Neuronal stem cell (in vitro differentiated cells): ENCODE results near the gene DESI1.
A peak's percentile ranks its signal among the peaks of the same experiment; 100 is the strongest.

Source experiments
- DNase-seq: peaks from one replicate; pipeline ENCODE4 v3.0.0-alpha.2; 2013; ENCODE audit warnings: low spot score
- H2AFZ ChIP-seq: one replicate; pipeline ENCODE4 v1.6.1; 2013; ENCODE audit warnings: mild to moderate bottlenecking, low read length, inconsistent platforms
- H2AK5ac ChIP-seq: 2 replicates; pipeline ENCODE4 v1.6.1; 2013; ENCODE audit warnings: low read depth, mild to moderate bottlenecking, inconsistent platforms, low read length, moderate library complexity, mixed read lengths
- H2BK120ac ChIP-seq: 2 replicates; pipeline ENCODE4 v1.6.1; 2013; ENCODE audit warnings: low read depth, mild to moderate bottlenecking, inconsistent platforms, low read length, moderate library complexity, mixed read lengths
- H2BK12ac ChIP-seq: one replicate; pipeline ENCODE4 v1.6.1; 2013; ENCODE audit warnings: low read length, inconsistent platforms
- H2BK15ac ChIP-seq: 2 replicates; pipeline ENCODE4 v1.6.1; 2013; ENCODE audit warnings: mild to moderate bottlenecking, low read length, inconsistent platforms, mixed read lengths
- H2BK5ac ChIP-seq: one replicate; pipeline ENCODE4 v1.6.1; 2013; ENCODE audit warnings: inconsistent platforms, mild to moderate bottlenecking, low read length, moderate library complexity
- H3K14ac ChIP-seq: one replicate; pipeline ENCODE4 v1.6.1; 2013; ENCODE audit warnings: low read length, inconsistent platforms
- H3K18ac ChIP-seq: 2 replicates; pipeline ENCODE4 v1.6.1; 2013; ENCODE audit warnings: low read length, inconsistent platforms
- H3K23ac ChIP-seq: 2 replicates; pipeline ENCODE4 v1.6.1; 2013; ENCODE audit warnings: low read depth, mild to moderate bottlenecking, mixed read lengths, low read length, inconsistent platforms; ENCODE audit not compliant: poor library complexity
- H3K27ac ChIP-seq: replicated peaks from 3 replicates; pipeline ENCODE4 v1.5.1; 2013; ENCODE audit warnings: low read length, inconsistent platforms
- H3K27me3 ChIP-seq, 3 experiments: 2 replicates each; pipeline ENCODE4 v1.6.1; 2013; ENCODE audit warnings: low read length in 3 of 3, mild to moderate bottlenecking in 2 of 3, inconsistent platforms in 1 of 3, low read depth in 1 of 3, mixed read lengths in 1 of 3, moderate library complexity in 1 of 3; ENCODE audit not compliant: control insufficient read depth in 3 of 3, insufficient read depth in 3 of 3
- H3K36me3 ChIP-seq, 2 donors: replicated peaks in 1 of 2; 2 replicates each; pipeline ENCODE4 v1.6.1; 2013; ENCODE audit warnings: low read length in 2 of 2; ENCODE audit not compliant: control insufficient read depth in 2 of 2, insufficient read depth in 2 of 2
- H3K4ac ChIP-seq: 2 replicates; pipeline ENCODE4 v1.6.1; 2013; ENCODE audit warnings: inconsistent platforms, mild to moderate bottlenecking, low read length, moderate library complexity
- H3K4me1 ChIP-seq, 2 donors: 1 replicate in 1 of 2; 2 replicates in 1 of 2; pipeline ENCODE4 v1.6.1; 2013; ENCODE audit warnings: low read length in 2 of 2, low read depth in 1 of 2; ENCODE audit not compliant: control insufficient read depth in 2 of 2, insufficient read depth in 1 of 2
- H3K4me2 ChIP-seq: one replicate; pipeline ENCODE4 v1.6.1; 2013; ENCODE audit warnings: mild to moderate bottlenecking, low read length, inconsistent platforms; ENCODE audit not compliant: insufficient read depth, poor library complexity, severe bottlenecking
- H3K4me3 ChIP-seq, 2 donors: 2 replicates each; pipeline ENCODE4 v1.5.1; 2013; ENCODE audit warnings: low read length in 2 of 2, mild to moderate bottlenecking in 2 of 2, inconsistent platforms in 1 of 2, moderate library complexity in 1 of 2
- H3K79me1 ChIP-seq: one replicate; pipeline ENCODE4 v1.6.1; 2013; ENCODE audit warnings: low read depth, mild to moderate bottlenecking, inconsistent platforms, low read length, moderate library complexity
- H3K9ac ChIP-seq: one replicate; pipeline ENCODE4 v1.6.1; 2013; ENCODE audit warnings: mild to moderate bottlenecking, low read depth, low read length, inconsistent platforms; ENCODE audit not compliant: poor library complexity
- H3K9me3 ChIP-seq, 2 donors: replicated peaks in 1 of 2; 2 replicates each; pipeline versions ENCODE3 to v1.6.1; 2013; ENCODE audit warnings: low read length in 2 of 2, mild to moderate bottlenecking in 2 of 2, inconsistent platforms in 1 of 2, low read depth in 1 of 2, mixed read lengths in 1 of 2, moderate library complexity in 1 of 2; ENCODE audit not compliant: control insufficient read depth in 2 of 2, insufficient read depth in 1 of 2
- H4K8ac ChIP-seq: one replicate; pipeline ENCODE4 v1.6.1; 2013; ENCODE audit warnings: low read depth, mild to moderate bottlenecking, inconsistent platforms, low read length, moderate library complexity
- H4K91ac ChIP-seq: one replicate; pipeline ENCODE4 v1.6.1; 2013; ENCODE audit warnings: low read length, low read depth, mild to moderate bottlenecking, inconsistent platforms; ENCODE audit not compliant: poor library complexity
- WGBS, 2 donors: extraction: QIAGEN DNeasy Blood & Tissue Kit; methylation state at CpG; one replicate each; pipeline ENCODE4 v1.1.7; 2013; ENCODE audit warnings: missing lambda C conversion rate in 2 of 2, mixed read lengths in 1 of 2; ENCODE audit not compliant: insufficient read length in 2 of 2, insufficient replicate concordance in 1 of 2; ENCODE audit errors: extremely low coverage in 2 of 2; 5-methylcytosine and 5-hydroxymethylcytosine counted together

Gene DESI1

GRCh38 chr22:41565403-41566054 lies 55.3 kb downstream of the DESI1 start:
- H3K27ac ChIP-seq = no peak overlapping the region

GRCh38 chr22:41564563-41564962 lies 56.3 kb downstream of the DESI1 start:
- Histone ChIP-seq H2AK5ac (no peak overlapping the region), H3K27ac (no peak overlapping the region), H3K79me1 (no peaks in the 10 kb centered on the region), H3K18ac (no peak overlapping the region), H3K4me3 (no peak overlapping the region), H2BK15ac (no peak overlapping the region), H3K4ac (no peak overlapping the region), H3K4me1 (peaks cover 19 to 48% of the 10 kb centered on the region in 2 donors), H3K23ac (no peak overlapping the region), H3K27me3 (peaks cover 0 to 6% (median 0%) of the 10 kb centered on the region in 3 experiments), H2AFZ (no peak overlapping the region), H4K8ac (no peak overlapping the region), H2BK120ac (no peak overlapping the region), H2BK5ac (no peak overlapping the region), H3K36me3 (no peaks in the 10 kb centered on the region), H3K9me3 (no peaks in the 10 kb centered on the region), H2BK12ac (no peak overlapping the region), H4K91ac (no peak overlapping the region), H3K4me2 (no peak overlapping the region), H3K14ac (no peak overlapping the region), H3K9ac (no peak overlapping the region)
- WGBS, 2 donors = no CpG with 5 or more reads among the region's 8 CpGs
- no peak for DNase-seq

More at GRCh38 chr22:41565403-41566054, 55.3 kb downstream of the DESI1 start:
- H3K4ac ChIP-seq = no peak overlapping the region
- H3K36me3 ChIP-seq = no peaks in the 10 kb centered on the region
- no peak for DNase-seq
- H3K27me3 ChIP-seq = peaks cover 0 to 6% (median 0%) of the 10 kb centered on the region in 3 experiments
- no peak overlapping the region for H2AFZ ChIP-seq
- H3K4me3 ChIP-seq = no peak overlapping the region
- H2BK120ac ChIP-seq = no peak overlapping the region
- H2BK5ac ChIP-seq = no peak overlapping the region
- H4K91ac ChIP-seq = no peak overlapping the region
- no peak overlapping the region for H3K4me2 ChIP-seq
- H2BK12ac ChIP-seq = no peak overlapping the region
- no CpG with 5 or more reads among the region's 8 CpGs for WGBS, 2 donors
- no peak overlapping the region for H2AK5ac ChIP-seq
- H3K18ac ChIP-seq = no peak overlapping the region
- H3K4me1 ChIP-seq = peaks cover 15 to 40% of the 10 kb centered on the region in 2 donors
- no peaks in the 10 kb centered on the region for H3K9me3 ChIP-seq
- no peak overlapping the region for H3K14ac ChIP-seq
- H4K8ac ChIP-seq = no peak overlapping the region
- H3K79me1 ChIP-seq = no peaks in the 10 kb centered on the region
- no peak overlapping the region for H2BK15ac ChIP-seq
- H3K23ac ChIP-seq = no peak overlapping the region
- H3K9ac ChIP-seq = no peak overlapping the region

- no peaks in the 10 kb centered on the region for H3K79me1 ChIP-seq
- no peak overlapping the region for H2AK5ac ChIP-seq
- H3K14ac ChIP-seq = no peak overlapping the region
- no peak overlapping the region for H4K8ac ChIP-seq
- H3K27me3 ChIP-seq = peaks cover 0 to 6% (median 0%) of the 10 kb centered on the region in 3 experiments
- WGBS, 2 donors = no CpG with 5 or more reads among the region's 10 CpGs
- H3K4me2 ChIP-seq = no peak overlapping the region
- H3K9ac ChIP-seq = no peak overlapping the region
- H3K36me3 ChIP-seq = no peaks in the 10 kb centered on the region
- peaks cover 14 to 38% of the 10 kb centered on the region in 2 donors for H3K4me1 ChIP-seq
- no peak overlapping the region for H2BK5ac ChIP-seq
- H2BK15ac ChIP-seq = no peak overlapping the region
- H4K91ac ChIP-seq = no peak overlapping the region
- no peak overlapping the region for H3K18ac ChIP-seq
- no peak overlapping the region for H2BK12ac ChIP-seq
- H2BK120ac ChIP-seq = no peak overlapping the region
- no peak overlapping the region for H3K27ac ChIP-seq
- peak overlapping the region; percentile 20 for H2AFZ ChIP-seq
- H3K23ac ChIP-seq = no peak overlapping the region
- H3K9me3 ChIP-seq = no peaks in the 10 kb centered on the region
- H3K4me3 ChIP-seq = no peak overlapping the region
- no peak overlapping the region for H3K4ac ChIP-seq
- DNase-seq = no peak
Measured at GRCh38 chr22:41563051-41563711, 57.7 kb downstream of the DESI1 start.

- Histone ChIP-seq H3K4me1 (peaks cover 19 to 43% of the 10 kb centered on the region in 2 donors), H3K9me3 (no peaks in the 10 kb centered on the region), H2BK15ac (peak overlapping the region; percentile 87), H3K23ac (no peak overlapping the region), H2BK120ac (no peak overlapping the region), H2AFZ (no peak overlapping the region), H3K27ac (no peak overlapping the region), H2AK5ac (peak overlapping the region; percentile 54), H3K4me2 (no peak overlapping the region), H4K91ac (no peak overlapping the region), H2BK12ac (no peak overlapping the region), H3K9ac (no peak overlapping the region), H3K14ac (no peak overlapping the region), H4K8ac (no peak overlapping the region), H3K4ac (no peak overlapping the region), H3K4me3 (no peak overlapping the region), H2BK5ac (no peak overlapping the region), H3K27me3 (peaks cover 0 to 6% (median 0%) of the 10 kb centered on the region in 3 experiments), H3K79me1 (no peaks in the 10 kb centered on the region), H3K36me3 (no peaks in the 10 kb centered on the region), H3K18ac (peak overlapping the region; percentile 7)
- DNase-seq = no peak
- no CpG with 5 or more reads among the region's 4 CpGs for WGBS, 2 donors
Measured at GRCh38 chr22:41562461-41562860, 58.4 kb downstream of the DESI1 start.
